Ishikawa (cell line): ENCODE measurements around the gene SLC22A14.

Source experiments
- EGR1 ChIP-seq: IDR thresholded peaks from 2 replicates; pipeline ENCODE4 v1.6.1; 2012
- EP300 ChIP-seq: IDR thresholded peaks from 2 replicates; pipeline ENCODE4 v1.6.1; 2012; ENCODE audit warnings: borderline replicate concordance
- ZBTB7A ChIP-seq: IDR thresholded peaks from 2 replicates; pipeline ENCODE4 v1.6.1; 2012; ENCODE audit warnings: low read depth

DNA sequence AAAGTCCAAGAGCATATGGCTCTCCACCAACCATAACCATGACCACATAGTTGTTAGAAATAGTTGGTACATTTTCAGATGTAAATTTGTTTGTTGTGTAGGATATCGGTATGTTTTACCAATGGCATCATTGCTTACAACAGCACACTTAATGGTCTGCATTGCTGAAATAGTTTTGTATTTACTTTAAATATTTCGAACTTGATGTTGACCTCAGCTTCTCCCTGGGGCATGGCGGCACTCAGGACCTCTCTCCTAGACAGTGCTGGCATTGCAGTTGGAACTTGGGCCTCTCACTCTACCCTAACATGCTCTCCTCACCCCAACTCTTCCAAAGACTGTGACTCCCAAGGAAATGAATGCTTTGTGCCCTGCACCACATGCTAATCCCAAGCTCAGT, 11.5 kb upstream of the SLC22A14 start:
- TF ChIP-seq EP300 = no peak
- TF ChIP-seq ZBTB7A = no peak
- no peak for TF ChIP-seq EGR1
